Activated T-cell treated with anti-CD3 and anti-CD28 coated beads, Interleukin-2, amount 50 U/mL, for 72 hours (primary cell): ENCODE data around the gene PHF21B. TPM values are rescaled to one million over a fixed set of nuclear protein-coding genes. Genes with fewer than 3 reads are reported as not detected.
"Not testable (repeated sequence)": the region's sequence is repeated elsewhere in the genome, so short reads cannot be mapped to it uniquely, and the experiment has no call there.

ENCODE experiments used
- ATAC-seq, 2 donors: fragments of 150-1000 bp; cut with Tn5 transposase; replicated peaks in 1 of 2; 2 replicates each; pipeline ENCODE4 v1.10.0; 2021; ENCODE audit warnings: moderate library complexity in 2 of 2, mild to moderate bottlenecking in 1 of 2
- DNase-seq, 2 donors: peaks; one replicate each; pipeline ENCODE4 v3.0.0; 2021 to 2022; ENCODE audit warnings: mixed read lengths in 1 of 2
- H3K27ac Mint-ChIP-seq: one replicate; pipeline ENCODE4 v1.8.0; 2022; ENCODE audit warnings: mild to moderate bottlenecking, moderate library complexity, mixed read lengths
- H3K27me3 Mint-ChIP-seq: one replicate; pipeline ENCODE4 v1.8.0; 2022; ENCODE audit warnings: low read depth, mixed read lengths
- H3K36me3 Mint-ChIP-seq, 2 donors: one replicate each; pipeline ENCODE4 v1.8.0; 2022; ENCODE audit warnings: mixed read lengths in 2 of 2, mild to moderate bottlenecking in 1 of 2; ENCODE audit not compliant: insufficient read depth in 2 of 2
- H3K4me1 Mint-ChIP-seq: one replicate; pipeline ENCODE4 v1.8.0; 2022; ENCODE audit warnings: low read depth, mixed read lengths
- H3K4me3 Mint-ChIP-seq, 2 donors: one replicate each; pipeline ENCODE4 v1.8.0; 2022; ENCODE audit warnings: mild to moderate bottlenecking in 2 of 2, mixed read lengths in 2 of 2, moderate library complexity in 2 of 2
- H3K9me3 Mint-ChIP-seq, 2 donors: one replicate each; pipeline ENCODE4 v1.8.0; 2022; ENCODE audit warnings: mixed read lengths in 2 of 2
- total RNA-seq, 2 donors: library from RNA; stranded (reverse); gene quantifications; one replicate each; pipeline ENCODE4 v1.2.3, GENCODE V29; 2022

PHF21B gene
- total RNA-seq, 2 donors from 2014 or later, result 0.72 to 0.83 TPM

GRCh38 chr22:44859641-44860040, 150.2 kb downstream of the PHF21B start:
- Mint-ChIP-seq H3K36me3 (peaks cover 0 to 4% of the 10 kb centered on the region in 2 donors), H3K27ac (no peak overlapping the region), H3K4me1 (peaks cover 3% of the 10 kb centered on the region), H3K9me3 (no peaks in the 10 kb centered on the region), H3K27me3 (no peaks in the 10 kb centered on the region), H3K4me3 (no peak overlapping the region)
- DNase-seq (no peak), ATAC-seq (no peak)

DNA sequence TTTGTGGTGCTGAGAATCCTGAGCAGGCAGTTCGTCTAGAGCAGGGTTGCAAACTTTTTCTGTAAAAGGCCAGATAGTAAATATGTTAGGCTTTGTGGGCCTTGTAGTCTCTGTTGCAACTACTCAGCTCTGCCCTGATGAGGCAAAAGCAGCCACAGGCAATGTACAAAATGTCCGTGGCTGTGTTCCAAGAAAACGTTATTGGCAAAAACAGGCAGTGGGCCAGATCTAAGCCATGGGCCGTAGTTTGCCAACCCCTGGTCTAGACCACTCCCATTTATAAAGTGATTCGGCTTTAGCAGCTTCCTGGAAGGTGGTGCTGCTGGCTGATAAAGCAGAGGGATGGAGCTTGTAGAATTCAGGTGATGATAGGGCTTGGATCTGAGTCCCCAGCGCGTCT, 151.0 kb downstream of the PHF21B start:
- not testable (repeated sequence) for ATAC-seq, DNase-seq, H3K4me3 Mint-ChIP-seq, H3K27me3 Mint-ChIP-seq, H3K9me3 Mint-ChIP-seq, H3K36me3 Mint-ChIP-seq, H3K27ac Mint-ChIP-seq
- peaks cover 11% of the 10 kb centered on the region for H3K4me1 Mint-ChIP-seq

GRCh38 chr22:44855855-44856254, 153.9 kb downstream of the PHF21B start:
- ATAC-seq (peak; percentile 81 to 87), DNase-seq (peak; percentile 25 to 33)
- Mint-ChIP-seq H3K36me3 (peaks cover 0 to 4% of the 10 kb centered on the region in 2 donors), H3K4me3 (no peak overlapping the region), H3K9me3 (no peaks in the 10 kb centered on the region), H3K27ac (peak overlapping the region; percentile 67), H3K4me1 (peaks cover 13% of the 10 kb centered on the region), H3K27me3 (no peaks in the 10 kb centered on the region)

DNA sequence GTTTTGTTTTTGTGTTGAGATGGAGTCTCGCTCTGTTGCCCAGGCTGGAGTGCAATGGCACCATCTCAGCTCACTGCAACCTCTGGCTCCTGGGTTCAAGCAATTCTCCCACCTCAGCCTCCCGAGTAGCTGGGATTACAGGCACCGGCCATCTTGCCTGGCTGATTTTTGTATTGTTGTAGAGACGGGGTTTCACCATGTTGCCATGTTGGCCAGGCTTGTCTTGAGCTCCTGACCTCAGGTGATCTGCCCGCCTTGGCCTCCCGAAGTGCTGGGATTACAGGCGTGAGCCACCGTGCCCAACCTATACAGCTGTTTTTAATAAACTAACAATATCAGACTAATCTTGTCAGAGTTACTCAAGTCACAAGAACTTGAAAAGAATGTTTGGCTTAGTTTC, 155.2 kb downstream of the PHF21B start:
- not testable (repeated sequence) for H3K36me3 Mint-ChIP-seq, H3K4me3 Mint-ChIP-seq, DNase-seq, H3K27me3 Mint-ChIP-seq, H3K9me3 Mint-ChIP-seq, ATAC-seq
- Mint-ChIP-seq H3K4me1 (peaks cover 13% of the 10 kb centered on the region), H3K27ac (peak overlapping the region; percentile 33)

- no peak for DNase-seq
- Mint-ChIP-seq H3K9me3 (no peaks in the 10 kb centered on the region), H3K27ac (no peak overlapping the region), H3K4me3 (no peak overlapping the region), H3K4me1 (peaks cover 13% of the 10 kb centered on the region), H3K36me3 (peaks cover 0 to 3% of the 10 kb centered on the region in 2 donors), H3K27me3 (no peaks in the 10 kb centered on the region)
- ATAC-seq, result no peak
Measured at GRCh38 chr22:44850946-44851345, 158.9 kb downstream of the PHF21B start.

GRCh38 chr22:44848791-44849420, 160.9 kb downstream of the PHF21B start:
- peaks cover 0 to 5% of the 10 kb centered on the region in 2 donors for H3K9me3 Mint-ChIP-seq
- peaks cover 2% of the 10 kb centered on the region for H3K4me1 Mint-ChIP-seq
- DNase-seq (no peak), ATAC-seq (no peak)
- H3K36me3 Mint-ChIP-seq, result peaks cover 2 to 4% of the 10 kb centered on the region in 2 donors
- no peak overlapping the region for H3K4me3 Mint-ChIP-seq
- H3K27ac Mint-ChIP-seq, result no peak overlapping the region
- no peaks in the 10 kb centered on the region for H3K27me3 Mint-ChIP-seq

DNA sequence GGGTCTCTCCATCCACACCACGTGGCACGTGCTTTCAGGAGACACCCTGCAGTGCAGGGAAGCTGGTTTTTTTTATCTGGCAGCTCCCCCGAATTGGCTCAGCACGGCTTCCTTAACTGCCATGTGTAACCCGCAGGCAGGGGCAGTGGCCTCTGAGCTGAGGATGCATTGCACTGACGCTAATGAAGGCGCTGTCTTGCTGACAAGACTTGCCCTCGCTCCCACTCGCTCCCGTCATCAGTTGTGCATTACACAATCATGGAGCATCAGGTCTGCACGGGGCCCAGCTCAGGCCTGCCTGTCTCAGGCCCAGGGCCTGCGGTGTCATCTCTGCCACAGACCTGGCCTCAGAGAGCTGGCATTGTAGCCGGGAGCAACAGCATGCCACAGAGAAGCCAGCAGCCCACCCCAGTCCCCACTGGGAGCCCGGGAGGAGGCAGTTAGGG, 161.5 kb downstream of the PHF21B start:
- DNase-seq (no peak), ATAC-seq (no peak)
- H3K4me1 Mint-ChIP-seq, result no peaks in the 10 kb centered on the region
- H3K9me3 Mint-ChIP-seq, result peaks cover 0 to 5% of the 10 kb centered on the region in 2 donors
- H3K27me3 Mint-ChIP-seq, result no peaks in the 10 kb centered on the region
- no peak overlapping the region for H3K27ac Mint-ChIP-seq
- no peak overlapping the region for H3K4me3 Mint-ChIP-seq
- peaks cover 2 to 4% of the 10 kb centered on the region in 2 donors for H3K36me3 Mint-ChIP-seq

GRCh38 chr22:44847892-44848291, 161.9 kb downstream of the PHF21B start:
- DNase-seq, result no peak

GRCh38 chr22:44847380-44847779, 162.4 kb downstream of the PHF21B start:
- DNase-seq, result no peak
- H3K4me1 Mint-ChIP-seq, result no peaks in the 10 kb centered on the region
- no peak overlapping the region for H3K27ac Mint-ChIP-seq
- H3K4me3 Mint-ChIP-seq, result no peak overlapping the region
- H3K27me3 Mint-ChIP-seq, result no peaks in the 10 kb centered on the region
- no peak for ATAC-seq
- H3K9me3 Mint-ChIP-seq, result peaks cover 0 to 5% of the 10 kb centered on the region in 2 donors
- H3K36me3 Mint-ChIP-seq, result peaks cover 2 to 4% of the 10 kb centered on the region in 2 donors

More at GRCh38 chr22:44847892-44848291, 161.9 kb downstream of the PHF21B start:
- H3K9me3 Mint-ChIP-seq, result peaks cover 0 to 5% of the 10 kb centered on the region in 2 donors
- H3K4me1 Mint-ChIP-seq, result no peaks in the 10 kb centered on the region
- no peak overlapping the region for H3K4me3 Mint-ChIP-seq
- no peaks in the 10 kb centered on the region for H3K27me3 Mint-ChIP-seq
- peaks cover 2 to 4% of the 10 kb centered on the region in 2 donors for H3K36me3 Mint-ChIP-seq
- no peak overlapping the region for H3K27ac Mint-ChIP-seq
- ATAC-seq, result no peak

DNA sequence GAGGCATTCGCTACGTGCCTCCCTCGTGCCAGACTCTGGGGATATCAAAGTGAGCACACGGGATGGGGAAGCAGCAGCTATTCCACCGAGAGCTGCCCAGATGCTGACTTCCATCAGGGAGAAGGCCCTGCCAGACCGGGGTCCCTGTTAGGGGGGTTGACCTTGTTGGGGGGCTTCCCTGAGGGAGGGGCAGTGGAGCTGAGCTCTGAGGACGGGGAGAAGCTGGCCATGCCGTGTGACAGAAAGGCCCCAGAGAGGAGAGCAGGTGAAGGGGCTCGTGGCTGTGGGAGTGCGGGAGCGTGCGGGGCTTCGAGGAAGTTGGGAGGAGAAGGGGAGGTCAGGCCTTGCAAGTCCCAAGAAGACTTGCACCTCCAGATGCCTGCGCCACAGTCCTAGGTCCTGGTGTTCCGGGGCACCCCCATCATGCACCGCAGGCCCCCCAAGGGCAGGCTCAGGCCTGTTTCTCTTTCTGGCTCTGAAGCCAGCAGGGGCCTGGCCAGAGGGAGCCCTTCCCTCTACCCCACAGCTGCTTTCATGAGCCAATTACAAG, 163.0 kb downstream of the PHF21B start:
- Mint-ChIP-seq H3K36me3 (peaks cover 2 to 4% of the 10 kb centered on the region in 2 donors), H3K27me3 (no peaks in the 10 kb centered on the region), H3K9me3 (peaks cover 0 to 5% of the 10 kb centered on the region in 2 donors), H3K27ac (no peak overlapping the region), H3K4me1 (no peaks in the 10 kb centered on the region), H3K4me3 (no peak overlapping the region)
- ATAC-seq, result no peak
- no peak for DNase-seq

GRCh38 chr22:44845796-44846720, 163.7 kb downstream of the PHF21B start:
- H3K9me3 Mint-ChIP-seq, result peaks cover 0 to 5% of the 10 kb centered on the region in 2 donors
- H3K27me3 Mint-ChIP-seq, result peaks cover 5% of the 10 kb centered on the region
- no peak for DNase-seq
- H3K36me3 Mint-ChIP-seq, result peaks cover 2 to 4% of the 10 kb centered on the region in 2 donors
- H3K4me1 Mint-ChIP-seq, result no peaks in the 10 kb centered on the region
- H3K27ac Mint-ChIP-seq, result no peak overlapping the region
- H3K4me3 Mint-ChIP-seq, result no peak overlapping the region
- ATAC-seq, result no peak

DNA sequence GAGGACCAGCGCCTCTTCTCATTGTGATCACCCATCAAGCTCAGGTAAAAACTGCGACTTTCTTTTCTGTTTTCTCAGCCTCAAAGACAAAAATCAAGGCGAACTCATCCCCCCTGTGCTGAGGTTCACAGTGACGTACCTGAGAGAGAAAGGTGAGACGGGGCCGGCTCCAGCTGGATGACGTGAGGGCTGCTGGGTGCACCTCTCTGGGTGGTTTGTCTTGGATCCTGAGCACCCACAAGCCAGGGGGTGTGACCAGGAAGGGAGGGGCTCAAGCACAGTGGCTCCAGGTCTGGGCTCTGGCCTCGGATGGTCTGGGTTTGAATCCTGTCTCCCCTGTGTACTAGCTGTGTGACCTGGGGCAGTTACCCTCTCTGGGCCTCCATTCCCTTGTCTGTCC, 164.6 kb downstream of the PHF21B start:
- Mint-ChIP-seq H3K9me3 (peaks cover 0 to 5% of the 10 kb centered on the region in 2 donors), H3K27me3 (peaks cover 13% of the 10 kb centered on the region), H3K4me1 (no peaks in the 10 kb centered on the region), H3K27ac (no peak overlapping the region), H3K36me3 (peaks cover 2 to 4% of the 10 kb centered on the region in 2 donors), H3K4me3 (no peak overlapping the region)
- ATAC-seq (no peak), DNase-seq (no peak)

DNA sequence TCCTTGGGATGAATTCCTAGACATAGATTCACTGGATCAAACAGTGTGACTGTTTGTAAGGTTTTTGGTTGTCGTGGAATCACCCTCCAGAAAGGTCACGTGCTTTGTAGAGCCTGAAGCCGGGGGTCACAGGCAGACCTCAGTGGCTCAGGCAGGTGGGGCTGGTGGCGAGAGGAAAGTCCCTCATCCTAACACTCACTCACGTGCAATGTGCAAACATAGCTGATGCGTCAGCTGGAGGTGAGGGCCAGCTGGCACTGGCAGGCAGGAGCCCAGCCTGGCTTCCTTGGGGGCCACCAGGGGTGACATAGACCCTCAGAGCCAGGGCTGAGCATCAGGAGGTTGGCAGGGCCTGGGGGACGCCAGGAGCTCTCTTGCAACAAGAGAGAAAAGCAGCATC, 167.4 kb downstream of the PHF21B start:
- peaks cover 0 to 5% of the 10 kb centered on the region in 2 donors for H3K9me3 Mint-ChIP-seq
- ATAC-seq (no peak), DNase-seq (no peak)
- H3K4me3 Mint-ChIP-seq, result no peak overlapping the region
- H3K27me3 Mint-ChIP-seq, result peaks cover 13% of the 10 kb centered on the region
- no peaks in the 10 kb centered on the region for H3K4me1 Mint-ChIP-seq
- peaks cover 2 to 4% of the 10 kb centered on the region in 2 donors for H3K36me3 Mint-ChIP-seq
- H3K27ac Mint-ChIP-seq, result no peak overlapping the region
